Mesenchymal stem cell (in vitro differentiated cells and primary cell): ENCODE data around the gene RASA2.
"Not testable (repeated sequence)": the region's sequence is repeated elsewhere in the genome, so short reads cannot be mapped to it uniquely, and the experiment has no call there.

Source experiments
- DNase-seq: peaks from one replicate; pipeline ENCODE4 v3.0.0-alpha.2; 2013
- H2AFZ ChIP-seq: one replicate; pipeline ENCODE4 v1.6.1; 2013; ENCODE audit warnings: low read depth, mild to moderate bottlenecking, control low read depth, inconsistent platforms, low read length, moderate library complexity
- H2AK5ac ChIP-seq: 2 replicates; pipeline ENCODE4 v1.6.1; 2013; ENCODE audit warnings: low read length, moderate library complexity, mild to moderate bottlenecking, inconsistent platforms; ENCODE audit not compliant: severe bottlenecking
- H2BK120ac ChIP-seq: one replicate; pipeline ENCODE4 v1.6.1; 2013; ENCODE audit warnings: low read depth, mild to moderate bottlenecking, inconsistent platforms, low read length, moderate library complexity
- H2BK12ac ChIP-seq, 2 experiments: one replicate each; pipeline ENCODE4 v1.6.1; 2013; ENCODE audit warnings: inconsistent platforms in 2 of 2, low read length in 2 of 2, mild to moderate bottlenecking in 2 of 2, moderate library complexity in 2 of 2, control low read depth in 1 of 2
- H2BK15ac ChIP-seq: one replicate; pipeline ENCODE4 v1.6.1; 2013; ENCODE audit warnings: mild to moderate bottlenecking, low read depth, inconsistent platforms; ENCODE audit not compliant: poor library complexity, severe bottlenecking
- H2BK5ac ChIP-seq: 2 replicates; pipeline ENCODE4 v1.6.1; 2013; ENCODE audit warnings: low read depth, mild to moderate bottlenecking, low read length, control low read depth, inconsistent platforms; ENCODE audit not compliant: poor library complexity, severe bottlenecking
- H3K14ac ChIP-seq, 2 experiments: one replicate each; pipeline ENCODE4 v1.6.1; 2013; ENCODE audit warnings: inconsistent platforms in 2 of 2, low read length in 2 of 2, control low read depth in 1 of 2, mild to moderate bottlenecking in 1 of 2, moderate library complexity in 1 of 2
- H3K18ac ChIP-seq, 2 experiments: one replicate each; pipeline ENCODE4 v1.6.1; 2013; ENCODE audit warnings: inconsistent platforms in 2 of 2, low read length in 2 of 2, control low read depth in 1 of 2, low read depth in 1 of 2, mild to moderate bottlenecking in 1 of 2
- H3K23ac ChIP-seq, 2 experiments: one replicate each; pipeline ENCODE4 v1.6.1; 2013; ENCODE audit warnings: inconsistent platforms in 2 of 2, low read length in 2 of 2, mild to moderate bottlenecking in 2 of 2, moderate library complexity in 2 of 2, control low read depth in 1 of 2
- H3K27ac ChIP-seq: 2 replicates; pipeline ENCODE4 v1.5.1; 2013; ENCODE audit warnings: mild to moderate bottlenecking, moderate library complexity, low read length, control low read depth, inconsistent platforms; ENCODE audit not compliant: poor library complexity, severe bottlenecking
- H3K27me3 ChIP-seq, 2 experiments: 2 replicates each; pipeline versions ENCODE4 v1.6.1 to v1.7.0; 2013; ENCODE audit warnings: low read length in 2 of 2, mild to moderate bottlenecking in 2 of 2, moderate library complexity in 2 of 2, control low read depth in 1 of 2, inconsistent platforms in 1 of 2; ENCODE audit not compliant: control insufficient read depth in 1 of 2, insufficient read depth in 1 of 2
- H3K36me3 ChIP-seq, 2 experiments: 2 replicates each; pipeline versions ENCODE4 v1.6.1 to v1.7.0; 2013; ENCODE audit warnings: low read length in 2 of 2, control low read depth in 1 of 2, inconsistent platforms in 1 of 2, low read depth in 1 of 2, mild to moderate bottlenecking in 1 of 2; ENCODE audit not compliant: insufficient read depth in 2 of 2, control insufficient read depth in 1 of 2
- H3K4ac ChIP-seq, 2 experiments: one replicate each; pipeline ENCODE4 v1.6.1; 2013; ENCODE audit warnings: inconsistent platforms in 2 of 2, low read length in 2 of 2, mild to moderate bottlenecking in 2 of 2, moderate library complexity in 2 of 2, control low read depth in 1 of 2, low read depth in 1 of 2
- H3K4me1 ChIP-seq: 2 replicates; pipeline ENCODE4 v1.6.1; 2013; ENCODE audit warnings: low read depth, low read length, control low read depth; ENCODE audit not compliant: control insufficient read depth, insufficient read depth
- H3K4me2 ChIP-seq: 2 replicates; pipeline ENCODE4 v1.6.1; 2013; ENCODE audit warnings: low read length, mild to moderate bottlenecking, inconsistent platforms; ENCODE audit not compliant: poor library complexity, severe bottlenecking
- H3K4me3 ChIP-seq, 2 experiments: 2 replicates each; pipeline versions ENCODE4 v1.5.1 to v1.7.0; 2013; ENCODE audit warnings: low read length in 2 of 2, mild to moderate bottlenecking in 2 of 2, control low read depth in 1 of 2, low read depth in 1 of 2; ENCODE audit not compliant: insufficient read depth in 1 of 2
- H3K79me1 ChIP-seq: replicated peaks from 2 replicates; pipeline ENCODE4 v1.6.1; 2013; ENCODE audit warnings: mild to moderate bottlenecking, control low read depth, low read length, inconsistent platforms; ENCODE audit not compliant: poor library complexity, severe bottlenecking
- H3K9ac ChIP-seq: 2 replicates; pipeline ENCODE4 v1.7.0; 2013; ENCODE audit warnings: mild to moderate bottlenecking, low read length, moderate library complexity
- H3K9me3 ChIP-seq: 2 replicates; pipeline ENCODE4 v1.7.0; 2013; ENCODE audit warnings: mild to moderate bottlenecking, low read length; ENCODE audit not compliant: control insufficient read depth
- H4K8ac ChIP-seq: one replicate; pipeline ENCODE4 v1.6.1; 2013; ENCODE audit warnings: inconsistent platforms, mild to moderate bottlenecking, low read length, moderate library complexity
- H4K91ac ChIP-seq: one replicate; pipeline ENCODE4 v1.6.1; 2013; ENCODE audit warnings: mild to moderate bottlenecking, low read length, inconsistent platforms
- WGBS: methylation state at CpG from one replicate; pipeline ENCODE4 v1.1.7; 2013; ENCODE audit warnings: mixed read lengths; 5-methylcytosine and 5-hydroxymethylcytosine counted together

The RASA2 gene

GRCh38 chr3:141623691-141624090 lies 136.9 kb downstream of the RASA2 start:
- H3K4ac ChIP-seq = no peak overlapping the region
- H3K14ac ChIP-seq = peak overlapping the region in 1 of 2 experiments; percentile 21
- H3K79me1 ChIP-seq = no peaks in the 10 kb centered on the region
- no peaks in the 10 kb centered on the region for H3K9me3 ChIP-seq
- no peak overlapping the region for H3K27ac ChIP-seq
- H2BK15ac ChIP-seq = no peak overlapping the region
- no peak overlapping the region for H3K9ac ChIP-seq
- no peak overlapping the region for H2BK12ac ChIP-seq
- H3K36me3 ChIP-seq = peaks cover 0 to 4% of the 10 kb centered on the region in 2 experiments
- H3K23ac ChIP-seq = no peak overlapping the region
- no peak overlapping the region for H4K91ac ChIP-seq
- no peak overlapping the region for H3K4me2 ChIP-seq
- 75% methylated on average over 4 of the region's 5 CpGs for WGBS
- DNase-seq = no peak
- no peak overlapping the region for H2AK5ac ChIP-seq
- H2BK5ac ChIP-seq = no peak overlapping the region
- H3K18ac ChIP-seq = no peak overlapping the region
- no peak overlapping the region for H2AFZ ChIP-seq
- no peak overlapping the region for H2BK120ac ChIP-seq
- no peaks in the 10 kb centered on the region for H3K27me3 ChIP-seq
- no peak overlapping the region for H3K4me3 ChIP-seq
- H4K8ac ChIP-seq = no peak overlapping the region
- H3K4me1 ChIP-seq = peaks cover 6% of the 10 kb centered on the region

- Histone ChIP-seq H3K4me2 (no peak overlapping the region), H3K9ac (peak overlapping the region; percentile 25), H2BK120ac (no peak overlapping the region), H3K14ac (no peak overlapping the region), H3K36me3 (peaks cover 0 to 4% of the 10 kb centered on the region in 2 experiments), H3K4ac (no peak overlapping the region), H2BK12ac (no peak overlapping the region), H4K91ac (no peak overlapping the region), H2BK15ac (no peak overlapping the region), H2AK5ac (no peak overlapping the region), H3K9me3 (no peaks in the 10 kb centered on the region), H2BK5ac (no peak overlapping the region), H3K18ac (no peak overlapping the region), H3K27me3 (peaks cover 0 to 6% of the 10 kb centered on the region in 2 experiments), H3K79me1 (no peaks in the 10 kb centered on the region), H3K4me1 (peaks cover 6% of the 10 kb centered on the region), H3K4me3 (no peak overlapping the region), H2AFZ (no peak overlapping the region), H3K23ac (no peak overlapping the region), H3K27ac (no peak overlapping the region), H4K8ac (no peak overlapping the region)
- DNase-seq = no peak
- WGBS = 87% methylated on average over 4 of the region's 5 CpGs
Measured at GRCh38 chr3:141625506-141625905, 138.7 kb downstream of the RASA2 start.

DNA sequence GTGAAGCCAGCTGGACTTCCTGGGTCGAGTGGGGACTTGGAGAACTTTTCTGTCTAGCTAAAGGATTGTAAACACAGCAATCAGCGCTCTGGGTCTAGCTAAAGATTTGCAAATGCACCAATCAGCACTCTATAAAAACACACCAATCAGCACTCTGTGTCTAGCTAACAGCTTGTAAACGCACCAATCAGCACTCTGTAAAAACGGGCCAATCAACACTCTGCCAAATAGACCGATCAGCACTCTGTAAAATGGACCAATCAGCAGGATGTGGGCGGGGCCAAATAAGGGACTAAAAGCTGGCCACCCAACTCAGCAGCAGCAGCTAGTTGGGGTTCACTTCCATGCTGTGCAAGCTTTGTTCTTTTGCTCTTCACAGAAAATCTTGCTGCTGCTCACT lies 141.5 kb downstream of the RASA2 start:
- not testable (repeated sequence) for H3K23ac ChIP-seq, H2AK5ac ChIP-seq, H3K14ac ChIP-seq, H2BK12ac ChIP-seq, H3K79me1 ChIP-seq, H3K4me3 ChIP-seq, H3K4me1 ChIP-seq, H3K9ac ChIP-seq, H4K91ac ChIP-seq, DNase-seq, H4K8ac ChIP-seq, H2BK120ac ChIP-seq, H3K18ac ChIP-seq, H3K27ac ChIP-seq, H3K4ac ChIP-seq, H2AFZ ChIP-seq, H3K36me3 ChIP-seq, H3K4me2 ChIP-seq, H2BK5ac ChIP-seq, H2BK15ac ChIP-seq, H3K9me3 ChIP-seq
- 82% methylated on average over 6 of the region's 6 CpGs for WGBS
- peaks cover 0 to 10% of the 10 kb centered on the region in 2 experiments for H3K27me3 ChIP-seq

DNA sequence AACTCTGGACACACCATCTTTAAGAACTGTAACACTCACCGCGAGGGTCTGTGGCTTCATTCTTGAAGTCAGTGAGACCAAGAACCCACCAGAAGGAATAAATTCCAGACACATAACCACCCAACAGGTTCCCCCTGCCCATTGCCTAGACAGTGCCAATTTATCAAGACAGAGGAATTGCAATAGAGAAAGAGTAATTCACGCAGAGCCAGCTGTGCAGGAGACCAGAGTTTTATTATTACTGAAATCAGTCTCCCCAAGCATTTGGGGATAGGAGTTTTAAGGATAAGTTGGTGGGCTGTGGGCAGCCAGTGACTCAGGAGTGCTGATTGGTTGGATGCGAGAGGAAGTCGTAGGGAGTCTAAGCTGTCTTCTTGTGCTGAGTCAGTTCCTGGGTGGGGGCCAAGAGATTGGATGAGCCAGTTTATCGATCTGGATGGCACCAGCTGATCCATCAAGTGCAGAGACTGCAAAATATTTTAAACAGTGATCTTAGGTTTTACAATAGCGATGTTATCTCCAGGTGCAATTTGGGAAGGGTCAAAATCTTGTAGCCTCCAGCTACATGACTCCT lies 142.1 kb downstream of the RASA2 start:
- H3K9ac ChIP-seq, H2BK12ac ChIP-seq, H3K27ac ChIP-seq, H3K4ac ChIP-seq, H4K8ac ChIP-seq, H2AFZ ChIP-seq, H3K18ac ChIP-seq, H2AK5ac ChIP-seq, H3K4me3 ChIP-seq, H3K4me2 ChIP-seq, H3K23ac ChIP-seq, H3K4me1 ChIP-seq, H2BK120ac ChIP-seq, H2BK5ac ChIP-seq, H3K14ac ChIP-seq, DNase-seq, H3K79me1 ChIP-seq, H2BK15ac ChIP-seq, H3K36me3 ChIP-seq, H3K9me3 ChIP-seq, H4K91ac ChIP-seq: not testable (repeated sequence)
- WGBS = 81% methylated on average over 7 of the region's 7 CpGs
- H3K27me3 ChIP-seq = peaks cover 0 to 10% of the 10 kb centered on the region in 2 experiments
